NCI-H146 treated with DMSO at 0.1 percent for 48 hours (cell line): Measurements from ENCODE around the gene BORCS8.

ENCODE experiments used
- DNase-seq: peaks from one replicate; lab custom pipeline; 2025; ENCODE audit not compliant: unreplicated experiment; lab: John Stamatoyannopoulos, UW

The BORCS8 gene

DNA sequence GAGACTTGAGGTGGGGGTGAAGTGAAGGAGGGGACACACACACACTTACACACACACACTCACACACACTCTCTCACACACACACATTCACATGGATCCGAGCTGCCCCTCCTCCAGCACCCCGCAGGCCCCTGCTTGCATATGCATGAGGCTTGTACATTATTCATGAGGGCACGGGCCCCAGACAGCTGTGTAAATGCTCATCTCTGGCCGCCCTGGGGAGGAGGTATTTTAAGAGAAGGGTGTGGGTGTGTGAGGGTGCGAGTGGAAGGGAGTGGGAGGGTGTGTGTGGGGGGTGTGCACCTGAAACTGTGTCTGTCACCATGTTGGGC, 22.2 kb upstream of the BORCS8 start:
- DNase-seq, result peak; percentile 10

GRCh38 chr19:19213426-19214158, 21.6 kb upstream of the BORCS8 start:
- DNase-seq, result no peak

GRCh38 chr19:19212916-19213315, 21.0 kb upstream of the BORCS8 start:
- DNase-seq, result no peak

GRCh38 chr19:19211499-19212420, 19.8 kb upstream of the BORCS8 start, which contains the start of gene NCAN:
NCAN (plus strand) TSS chr19:19211958; CDS start chr19:19216954, 4,996 bp downstream.
- DNase-seq, result peak; percentile 28

DNA sequence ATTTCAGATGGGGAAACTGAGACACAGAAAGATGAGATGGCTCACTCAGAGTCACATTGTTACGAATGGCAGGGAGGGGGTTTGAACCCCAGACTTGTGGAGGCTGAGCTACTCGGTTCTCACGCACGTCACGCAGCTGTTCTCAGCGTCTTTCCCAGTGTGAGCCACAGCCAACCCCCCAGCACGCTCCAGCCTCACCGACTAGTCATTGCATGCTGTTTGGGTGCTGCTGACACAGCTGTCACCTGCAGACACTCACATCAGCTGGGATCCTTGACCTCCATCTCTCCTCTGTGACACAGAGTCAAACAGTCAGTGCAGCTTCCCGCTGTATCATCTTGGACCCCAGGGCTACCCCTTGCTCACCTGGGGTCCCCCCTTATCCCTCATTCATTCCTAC, 17.4 kb upstream of the BORCS8 start:
- peak; percentile 5 for DNase-seq

GRCh38 chr19:19207637-19208572, 16.0 kb upstream of the BORCS8 start:
- no peak for DNase-seq

GRCh38 chr19:19206938-19207337, 15.0 kb upstream of the BORCS8 start:
- no peak for DNase-seq

DNA sequence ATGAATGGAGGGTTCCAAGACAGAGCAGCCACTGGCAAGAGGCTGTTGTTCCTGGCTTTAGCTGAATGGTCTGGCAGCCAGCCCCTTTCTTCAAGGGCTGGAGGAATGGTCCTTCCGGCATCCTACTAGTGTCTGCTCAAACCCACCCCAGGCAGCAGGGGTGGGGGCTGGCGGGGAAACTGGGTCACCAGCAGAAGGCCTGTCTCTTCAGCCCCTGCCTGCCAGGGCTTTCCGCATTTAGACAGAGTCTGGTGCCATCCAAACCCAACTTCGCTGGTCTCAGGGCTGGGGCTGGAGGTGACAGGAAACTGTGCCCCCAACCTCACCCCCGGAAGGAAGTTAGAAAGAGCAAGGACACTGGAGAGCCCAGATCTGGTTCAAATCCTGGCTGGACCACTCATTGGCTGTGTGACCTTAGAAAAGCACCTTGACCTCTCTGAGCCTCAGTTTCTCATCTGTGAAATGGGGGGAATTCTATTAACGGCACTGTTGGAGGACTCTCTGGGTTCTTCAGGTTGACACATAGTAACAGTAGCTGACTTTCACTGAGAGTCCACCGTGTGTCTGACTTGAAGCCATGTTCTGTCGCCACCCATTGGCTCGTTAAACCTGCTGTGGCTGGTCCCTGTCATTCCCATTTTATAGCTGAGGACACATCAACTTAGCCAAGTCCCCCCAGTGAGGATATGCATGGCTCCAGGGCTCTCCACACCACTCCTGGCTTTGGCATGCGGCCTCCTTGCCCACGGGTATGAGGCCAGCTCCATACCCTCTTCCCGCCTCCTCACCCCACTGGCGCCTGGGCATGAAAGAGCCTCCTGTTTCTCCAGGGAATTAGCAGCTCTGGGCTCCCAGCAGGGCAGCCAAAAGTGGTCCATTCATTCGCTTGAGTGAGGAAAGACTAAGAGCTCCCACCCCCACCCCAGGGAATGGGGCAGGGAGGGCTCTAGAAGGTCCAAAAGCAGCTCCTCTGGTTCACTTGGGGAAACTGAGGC, 13.8 kb upstream of the BORCS8 start:
- DNase-seq, result no peak

DNA sequence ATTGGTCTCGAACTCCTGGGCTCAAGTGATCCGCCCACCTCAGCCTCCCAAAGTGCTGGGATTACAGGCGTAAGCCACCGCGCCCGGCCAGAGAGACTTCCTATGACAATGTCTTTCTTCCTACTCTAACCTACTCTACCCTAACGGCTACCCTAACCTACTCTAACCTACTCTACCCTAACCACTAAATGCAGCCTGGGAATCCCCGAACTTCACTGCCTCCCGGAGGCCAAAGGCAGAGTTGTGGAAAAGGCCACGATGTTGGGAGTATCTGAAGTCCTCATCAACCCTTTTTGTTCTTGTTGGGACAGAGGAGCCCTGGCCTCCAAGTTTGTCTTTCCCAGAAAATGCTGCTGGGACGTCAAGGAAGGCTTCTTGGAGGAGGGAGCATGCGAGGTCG, 12.2 kb upstream of the BORCS8 start:
- DNase-seq, result no peak

- peak; percentile 83 for DNase-seq
Observed at GRCh38 chr19:19203012-19203856, 11.3 kb upstream of the BORCS8 start, which contains the start of gene NR2C2AP. NR2C2AP (minus strand) TSS chr19:19203414; CDS start chr19:19203060, 354 bp downstream.

- no peak for DNase-seq
Observed at GRCh38 chr19:19202707-19203011, 10.7 kb upstream of the BORCS8 start.

DNA sequence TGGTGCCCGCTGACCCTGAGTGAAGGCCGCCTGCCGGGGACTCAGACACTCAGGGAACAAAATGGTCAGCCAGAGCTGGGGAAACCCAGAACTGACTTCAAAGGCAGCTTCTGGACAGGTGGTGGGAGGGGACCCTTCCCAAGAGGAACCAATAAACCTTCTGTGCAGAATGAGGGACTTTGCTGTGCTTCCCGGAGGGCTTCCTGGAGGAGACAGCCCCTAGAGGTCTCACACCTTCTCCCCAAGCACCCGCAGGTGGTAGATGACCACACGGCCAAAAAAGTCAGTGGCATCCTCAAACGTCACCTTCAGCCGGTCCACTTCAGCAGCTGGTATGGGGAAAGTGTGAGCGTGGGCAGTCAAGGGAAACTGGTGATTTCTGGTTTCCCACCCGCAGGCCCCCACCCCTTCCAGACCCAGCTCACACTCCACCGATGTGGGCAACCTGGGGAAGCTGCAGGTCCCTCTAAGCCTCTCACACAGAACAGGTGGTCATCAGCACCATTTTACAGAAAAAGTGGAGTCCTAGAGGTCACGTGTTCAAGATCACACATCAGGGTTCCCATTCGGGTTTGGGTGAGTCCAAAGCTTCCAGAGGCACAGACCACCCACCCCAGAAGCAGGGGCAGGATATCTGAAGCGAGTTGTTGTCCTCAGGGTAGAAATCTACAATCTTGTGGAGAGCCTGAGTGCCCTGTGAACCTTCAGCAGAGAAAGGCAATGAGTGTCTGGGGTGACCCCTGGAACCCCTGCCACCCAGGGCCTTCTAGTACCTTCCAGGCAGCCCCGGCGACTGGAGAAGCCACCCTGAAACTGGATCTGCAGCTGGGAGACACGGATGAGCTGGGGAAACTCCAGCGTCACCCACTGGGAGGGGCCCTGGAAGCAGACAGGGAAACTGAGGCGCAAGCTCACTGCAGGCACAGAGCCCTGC, 10.0 kb upstream of the BORCS8 start:
- no peak for DNase-seq

DNA sequence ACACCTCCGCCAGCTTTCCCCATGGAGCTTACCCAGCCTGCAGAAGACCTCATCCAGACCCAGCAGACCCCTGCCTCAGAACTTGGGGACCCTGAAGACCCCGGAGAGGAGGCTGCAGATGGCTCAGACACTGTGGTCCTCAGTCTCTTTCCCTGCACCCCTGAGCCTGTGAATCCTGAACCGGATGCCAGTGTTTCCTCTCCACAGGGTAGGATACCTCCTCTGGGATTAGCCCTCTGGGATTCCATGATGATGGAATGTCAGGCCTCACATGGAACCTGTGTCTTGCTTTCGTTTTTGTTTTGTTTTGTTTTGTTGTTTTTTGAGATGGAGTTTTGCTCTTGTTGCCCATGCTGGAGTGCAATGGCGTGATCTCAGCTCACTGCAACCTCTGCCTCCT, 2.0 kb upstream of the BORCS8 start:
- no peak for DNase-seq

DNA sequence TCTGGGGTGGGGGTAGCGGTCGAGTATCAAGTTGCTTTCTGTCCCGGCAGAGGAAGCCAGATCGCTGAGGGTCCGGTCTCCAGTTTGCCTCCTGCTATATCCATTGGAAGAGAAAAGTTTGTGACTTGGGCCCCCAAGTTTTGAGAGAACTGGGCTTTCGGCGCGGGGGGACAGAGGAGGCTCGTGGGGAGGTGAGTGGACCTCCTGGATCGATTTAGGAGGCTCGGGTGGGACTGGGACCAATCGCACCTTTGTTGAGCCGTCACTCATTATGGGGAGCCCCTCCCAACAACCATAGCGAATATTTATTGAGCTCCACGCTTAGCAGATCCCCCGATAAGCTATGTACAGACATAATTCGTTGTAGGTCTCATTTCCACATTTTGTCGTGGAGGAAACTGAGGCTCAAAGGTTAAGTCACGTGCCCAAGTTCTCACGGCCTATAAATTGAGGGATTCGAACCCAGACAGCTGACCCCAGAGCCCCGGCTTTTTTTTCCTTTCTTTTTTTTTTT, 1.0 kb upstream of the BORCS8 start:
- DNase-seq, result no peak

DNA sequence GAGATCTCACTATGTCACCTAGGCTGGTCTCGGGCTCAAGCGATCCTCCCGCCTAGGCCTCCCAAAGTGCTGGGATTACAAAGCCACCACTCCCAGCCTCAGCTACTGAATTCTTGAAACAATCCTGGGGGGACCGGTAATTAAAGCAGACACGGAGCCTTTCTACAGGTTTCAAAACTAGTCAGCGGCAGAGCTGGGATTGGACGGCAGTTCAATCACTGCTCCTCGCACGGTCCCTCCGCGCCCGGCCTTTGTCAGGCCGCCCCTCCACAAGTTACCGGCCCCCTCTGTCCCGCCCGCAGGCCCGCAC, 229 bp downstream of the BORCS8 start:
- DNase-seq, result no peak

DNA sequence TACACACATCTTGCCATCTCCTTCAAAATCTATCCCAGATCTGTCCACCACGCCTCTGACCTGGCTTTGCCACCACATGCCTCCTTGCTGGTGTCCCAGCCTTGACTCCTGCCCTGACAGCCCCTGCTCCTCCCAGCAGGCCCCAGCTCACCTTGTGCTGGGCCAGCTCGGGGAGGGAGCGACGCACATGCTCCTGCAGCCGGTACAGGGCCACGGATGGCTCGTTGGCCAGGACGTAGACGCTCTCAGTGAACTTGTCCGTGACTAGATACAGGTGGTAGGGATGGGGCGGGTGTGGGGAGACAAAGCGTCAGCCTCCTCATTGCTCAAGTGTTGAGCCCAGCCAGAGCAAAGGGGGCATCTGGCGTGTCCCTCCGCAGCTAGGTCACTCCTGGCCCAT, 5.2 kb downstream of the BORCS8 start:
- DNase-seq, result no peak

- DNase-seq, result peak; percentile 30
Observed at GRCh38 chr19:19185853-19186740, 5.9 kb downstream of the BORCS8 start.
